Measurements from ENCODE around the gene LONRF2. TPM values are rescaled to one million over a fixed set of nuclear protein-coding genes. Genes with fewer than 3 reads are reported as not detected.

The LONRF2 gene
- total RNA-seq, 1 experiment from 2014 or later: 2.7 TPM

- Histone ChIP-seq H4K8ac (replicated peaks; ENCODE audit: insufficient read length, low read depth, low read length) (no peak overlapping the region), H3K79me1 (ENCODE audit: insufficient read depth, low read depth, low read length, poor library complexity, severe bottlenecking) (no peaks in the 10 kb centered on the region), H4K20me1 (ENCODE audit: control insufficient read depth, insufficient read depth, insufficient read length) (no peaks in the 10 kb centered on the region), H3K23ac (ENCODE audit: insufficient read length, low read depth, low read length) (no peak overlapping the region), H4K91ac (ENCODE audit: insufficient read length, low read depth, low read length) (no peak overlapping the region), H3K23me2 (ENCODE audit: insufficient read length, low read depth, low read length, poor library complexity, severe bottlenecking) (no peaks in the 10 kb centered on the region), H3K27ac (ENCODE audit: insufficient read length, low read depth, low read length) (no peak overlapping the region), H3K14ac (ENCODE audit: insufficient read depth, low read length) (no peak overlapping the region), H3K27me3 (ENCODE audit: insufficient read depth, low read length) (no peaks in the 10 kb centered on the region), H3K9me3 (ENCODE audit: control insufficient read depth, low read depth, low read length) (no peaks in the 10 kb centered on the region), H2AK5ac (ENCODE audit: insufficient read length, low read length) (no peak overlapping the region), H2BK20ac (ENCODE audit: low read depth, low read length, poor library complexity, severe bottlenecking) (no peak overlapping the region), H3K56ac (ENCODE audit: insufficient read length, low read depth, low read length) (no peak overlapping the region), H3T11ph (ENCODE audit: low read length) (no peak overlapping the region), H2BK120ac (ENCODE audit: low read depth, low read length, poor library complexity, severe bottlenecking) (no peak overlapping the region), H3K9ac (ENCODE audit: extremely low read depth, insufficient read length, low read length) (no peak overlapping the region), H2BK5ac (ENCODE audit: insufficient read length, low read length) (no peak overlapping the region), H3K4me1 (ENCODE audit: insufficient read depth, low read length) (no peaks in the 10 kb centered on the region), H2BK15ac (ENCODE audit: low read depth, low read length) (no peak overlapping the region), H4K5ac (ENCODE audit: insufficient read length, low read depth, low read length) (no peak overlapping the region), H3K18ac (ENCODE audit: insufficient read length, low read depth, low read length) (no peak overlapping the region), H3K79me2 (ENCODE audit: insufficient read depth, low read length) (no peaks in the 10 kb centered on the region), H2AFZ (ENCODE audit: low read length) (no peak overlapping the region), H3K4ac (ENCODE audit: low read depth, low read length) (no peak overlapping the region), H2BK12ac (ENCODE audit: insufficient read length, low read depth, low read length) (no peak overlapping the region), H3K4me2 (ENCODE audit: insufficient read depth, insufficient read length, low read length) (no peak overlapping the region)
- DNase-seq: no peak
- WGBS (ENCODE audit: extremely low coverage, insufficient read length, low lambda C conversion rate): no CpG with 5 or more reads among the region's 5 CpGs
- no peak overlapping the region for H3K27ac Mint-ChIP-seq
- no peak overlapping the region for H3K4me3 Mint-ChIP-seq
- H3K9me3 Mint-ChIP-seq: peaks cover 9 to 11% of the 10 kb centered on the region in 2 experiments; a peak in 4 of 5 replicates
- H3K4me1 Mint-ChIP-seq: peaks cover 0 to 3% of the 10 kb centered on the region in 2 experiments; a peak in 2 of 4 replicates
- no peak for TF ChIP-seq CTCF (conservative IDR thresholded peaks at IDR 0.05)
- H3K27me3 Mint-ChIP-seq (ENCODE audit: low read depth): no peaks in the 10 kb centered on the region; the same call in 1 of the 2 replicates
- H3K36me3 Mint-ChIP-seq (ENCODE audit: insufficient read depth in 1 of 3, low read depth in 3 of 3): peaks cover 3 to 9% (median 4%) of the 10 kb centered on the region in 3 experiments; a peak in 5 of 7 replicates
Observed at GRCh38 chr2:100271210-100271609, 51.1 kb downstream of the LONRF2 start.

All from H9 (cell line).